Fibroblast of pulmonary artery (primary cell): ENCODE results near the gene NDUFC1.
"Not testable (repeated sequence)": the region's sequence is repeated elsewhere in the genome, so short reads cannot be mapped to it uniquely, and the experiment has no call there.

Experiments
- DNase-seq: peaks from one replicate; pipeline ENCODE4 v3.0.0-alpha.2; 2010; ENCODE audit warnings: low read depth
- H3K4me3 ChIP-seq: replicated peaks from 2 replicates; pipeline ENCODE4 v1.5.1; 2011; ENCODE audit warnings: low read depth, mild to moderate bottlenecking, control low read depth, low read length, moderate library complexity
- TF ChIP-seq, protein P1 (sequence below): IDR thresholded peaks from 2 replicates; pipeline ENCODE4 v1.5.1; 2011; ENCODE audit warnings: mild to moderate bottlenecking, control low read depth, low read length, inconsistent platforms; ENCODE audit errors: missing control alignments

Gene NDUFC1

DNA sequence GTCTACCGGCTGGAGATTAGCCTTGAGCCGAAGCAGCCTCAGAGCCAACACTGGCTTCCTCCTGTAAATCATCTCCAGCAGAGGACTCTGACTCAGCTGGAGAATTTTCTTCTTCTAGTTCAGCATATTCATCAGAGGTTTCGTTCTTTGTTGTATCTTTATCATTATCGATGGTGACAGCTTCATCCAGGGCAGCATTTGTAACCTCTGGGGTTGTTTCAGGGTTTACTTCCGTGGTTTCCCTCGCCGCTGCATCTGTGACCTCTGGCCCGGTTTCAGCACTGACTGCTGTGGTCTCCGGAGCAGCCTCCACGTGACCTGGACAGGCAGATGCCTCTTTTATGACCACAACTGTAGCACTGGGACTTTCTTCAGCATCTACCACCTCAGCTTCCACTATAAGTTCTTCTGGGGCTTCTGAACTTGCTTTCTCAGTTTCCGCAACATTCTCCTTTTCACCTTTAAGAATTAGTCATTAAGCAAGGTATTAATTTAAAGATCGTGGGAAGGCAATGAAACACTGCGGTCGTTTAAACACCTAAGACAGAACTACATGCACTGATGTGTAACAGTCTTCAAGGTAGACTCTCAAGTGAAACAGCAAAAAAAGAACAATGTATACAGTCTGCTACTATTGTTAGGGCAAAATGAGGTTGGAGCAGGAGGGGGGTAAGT lies 35.6 kb downstream of the NDUFC1 start:
- H3K4me3 ChIP-seq: peak overlapping the region; percentile 49
- peak; percentile 55 for DNase-seq
- TF ChIP-seq, protein P1, sequence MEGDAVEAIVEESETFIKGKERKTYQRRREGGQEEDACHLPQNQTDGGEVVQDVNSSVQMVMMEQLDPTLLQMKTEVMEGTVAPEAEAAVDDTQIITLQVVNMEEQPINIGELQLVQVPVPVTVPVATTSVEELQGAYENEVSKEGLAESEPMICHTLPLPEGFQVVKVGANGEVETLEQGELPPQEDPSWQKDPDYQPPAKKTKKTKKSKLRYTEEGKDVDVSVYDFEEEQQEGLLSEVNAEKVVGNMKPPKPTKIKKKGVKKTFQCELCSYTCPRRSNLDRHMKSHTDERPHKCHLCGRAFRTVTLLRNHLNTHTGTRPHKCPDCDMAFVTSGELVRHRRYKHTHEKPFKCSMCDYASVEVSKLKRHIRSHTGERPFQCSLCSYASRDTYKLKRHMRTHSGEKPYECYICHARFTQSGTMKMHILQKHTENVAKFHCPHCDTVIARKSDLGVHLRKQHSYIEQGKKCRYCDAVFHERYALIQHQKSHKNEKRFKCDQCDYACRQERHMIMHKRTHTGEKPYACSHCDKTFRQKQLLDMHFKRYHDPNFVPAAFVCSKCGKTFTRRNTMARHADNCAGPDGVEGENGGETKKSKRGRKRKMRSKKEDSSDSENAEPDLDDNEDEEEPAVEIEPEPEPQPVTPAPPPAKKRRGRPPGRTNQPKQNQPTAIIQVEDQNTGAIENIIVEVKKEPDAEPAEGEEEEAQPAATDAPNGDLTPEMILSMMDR: no peak

GRCh38 chr4:139266208-139266582 lies 36.1 kb downstream of the NDUFC1 start:
- no peak for DNase-seq
- H3K4me3 ChIP-seq: peak overlapping the region; percentile 49
- TF ChIP-seq, protein P1: no peak

DNA sequence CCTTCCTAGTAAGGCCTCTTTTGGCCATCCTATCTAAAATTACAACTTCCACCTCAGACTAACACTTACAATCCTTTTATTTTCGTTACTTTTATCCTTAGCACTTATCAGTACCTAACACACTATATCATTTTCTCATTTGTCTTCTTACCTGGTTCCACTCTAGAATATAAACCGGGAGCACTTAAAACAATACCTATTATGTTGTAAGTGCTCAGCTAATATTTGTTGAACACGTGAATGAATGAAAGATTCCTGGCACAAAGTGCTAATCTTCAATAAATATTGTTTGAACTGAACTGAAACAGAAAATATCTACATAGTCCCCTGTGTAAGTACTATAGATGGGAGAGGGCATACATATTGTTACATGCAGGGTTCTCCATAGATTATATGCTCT lies 36.6 kb downstream of the NDUFC1 start:
- H3K4me3 ChIP-seq: no peak overlapping the region
- TF ChIP-seq, protein P1: no peak
- no peak for DNase-seq

GRCh38 chr4:139256349-139256748 lies 45.9 kb downstream of the NDUFC1 start:
- H3K4me3 ChIP-seq: no peak overlapping the region
- DNase-seq: no peak
- TF ChIP-seq, protein P1: no peak

GRCh38 chr4:139255581-139255980 lies 46.7 kb downstream of the NDUFC1 start:
- DNase-seq, H3K4me3 ChIP-seq: not testable (repeated sequence)

DNA sequence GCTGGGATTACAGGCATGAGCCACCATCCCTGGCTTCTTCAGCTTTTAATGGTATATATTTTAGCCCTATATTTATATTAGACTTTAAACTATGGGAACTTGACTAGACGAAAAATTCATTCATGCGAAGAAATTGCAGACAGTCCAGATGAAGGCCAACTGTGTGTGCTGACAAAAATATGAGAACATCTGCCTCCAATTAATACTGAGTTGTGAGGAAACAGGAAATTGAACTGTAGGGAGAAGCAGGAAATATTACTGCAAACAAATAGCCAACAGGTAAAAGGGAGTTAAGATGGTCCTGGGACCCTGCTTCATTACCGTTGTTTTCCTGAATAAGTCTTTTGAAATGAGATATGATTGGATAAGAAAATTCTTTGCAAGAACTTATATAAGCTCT lies 48.6 kb downstream of the NDUFC1 start:
- no peak overlapping the region for H3K4me3 ChIP-seq
- no peak for DNase-seq
- TF ChIP-seq, protein P1: no peak

GRCh38 chr4:139253046-139253445 lies 49.2 kb downstream of the NDUFC1 start:
- no peak for DNase-seq
- H3K4me3 ChIP-seq: no peak overlapping the region

More at GRCh38 chr4:139253046-139253445, 49.2 kb downstream of the NDUFC1 start:
- TF ChIP-seq, protein P1: no peak
